PC-3 (cell line): Measurements from ENCODE around the gene CHI3L2. TPM values are rescaled to one million over a fixed set of nuclear protein-coding genes. Genes with fewer than 3 reads are reported as not detected.

Experiments
- ATAC-seq: fragments of 200-7000 bp; cut with Tn5 transposase; 2 replicates; pipeline ENCODE4 v1.9.1; 2020; ENCODE audit warnings: mild to moderate bottlenecking, moderate library complexity
- BruUV-seq: library from RNA; stranded (reverse); fragments of 400-500 nt; replicated peaks from 2 replicates; lab custom pipeline; 2021; lab: Mats Ljungman, UMichigan
- CTCF ChIA-PET: fragments of 300-600 bp; sonication (Branson Sonifier 250); formaldehyde crosslinking; loops from one replicate; lab custom pipeline; 2022; ENCODE audit warnings: antibody characterized with exemption; lab: Charles Lee
- POLR2A ChIA-PET: fragments of 300-600 bp; sonication (Branson Sonifier 250); formaldehyde crosslinking; loops from one replicate; lab custom pipeline; 2022; ENCODE audit warnings: antibody characterized with exemption; ENCODE audit not compliant: unreplicated experiment; lab: Charles Lee
- DNase-seq: peaks from one replicate; pipeline ENCODE4 v3.0.0-alpha.2; 2015
- H2AFZ ChIP-seq: fragments of 300-600 bp; sonication (generic); 2 replicates; pipeline ENCODE4 v1.6.0; 2016; ENCODE audit warnings: antibody characterized with exemption, low read length
- H3F3A ChIP-seq: fragments of 300-600 bp; sonication (generic); one replicate; pipeline ENCODE4 v1.6.0; 2017; ENCODE audit warnings: antibody characterized with exemption, low read length, control low read depth, mild to moderate bottlenecking; ENCODE audit not compliant: unreplicated experiment
- H3K27ac ChIP-seq: fragments of 300-600 bp; sonication (generic); 2 replicates; pipeline ENCODE4 v1.5.1; 2016; ENCODE audit warnings: mild to moderate bottlenecking, low read length
- H3K27me3 ChIP-seq: fragments of 300-600 bp; sonication (generic); 2 replicates; pipeline ENCODE4 v1.6.1; 2016; ENCODE audit warnings: low read length, mixed read lengths
- H3K36me3 ChIP-seq: fragments of 300-600 bp; sonication (generic); 2 replicates; pipeline ENCODE4 v1.6.1; 2016; ENCODE audit warnings: low read depth, mixed run types, low read length, mixed read lengths
- H3K4me1 ChIP-seq: fragments of 300-600 bp; sonication (generic); 2 replicates; pipeline ENCODE4 v1.5.1; 2016; ENCODE audit warnings: low read length; ENCODE audit not compliant: insufficient read depth
- H3K4me2 ChIP-seq: fragments of 300-600 bp; sonication (generic); 2 replicates; pipeline ENCODE4 v1.6.0; 2016; ENCODE audit warnings: low read length
- H3K4me3 ChIP-seq: fragments of 300-600 bp; sonication (generic); 2 replicates; pipeline ENCODE4 v1.5.1; 2016; ENCODE audit warnings: mild to moderate bottlenecking, low read length, mixed read lengths
- H3K79me2 ChIP-seq: fragments of 300-600 bp; sonication (generic); 2 replicates; pipeline ENCODE4 v1.6.1; 2017; ENCODE audit warnings: low read length, mixed read lengths
- H3K9ac ChIP-seq: fragments of 300-600 bp; sonication (generic); 2 replicates; pipeline ENCODE4 v1.6.0; 2016; ENCODE audit warnings: mild to moderate bottlenecking, low read length
- H3K9me2 ChIP-seq: fragments of 300-600 bp; sonication (generic); replicated peaks from 2 replicates; pipeline ENCODE4 v1.6.1; 2016; ENCODE audit warnings: mixed run types, low read length, mixed read lengths
- H3K9me3 ChIP-seq: fragments of 300-600 bp; sonication (generic); 2 replicates; pipeline ENCODE4 v1.6.1; 2016; ENCODE audit warnings: low read length, mixed read lengths
- H4K20me1 ChIP-seq: fragments of 300-600 bp; sonication (generic); 2 replicates; pipeline ENCODE4 v1.6.1; 2016; ENCODE audit warnings: low read length, mixed read lengths
- EZH2 ChIP-seq: fragments of 300-600 bp; sonication (generic); IDR thresholded peaks from one replicate; pipeline ENCODE4 v1.6.1; 2017; ENCODE audit warnings: antibody characterized with exemption, mild to moderate bottlenecking, low read length; ENCODE audit not compliant: unreplicated experiment
- EZH2phosphoT487 ChIP-seq: fragments of 300-600 bp; sonication (generic); IDR thresholded peaks from 2 replicates; pipeline ENCODE4 v1.6.1; 2018; ENCODE audit warnings: mild to moderate bottlenecking, antibody characterized with exemption, low read length, borderline replicate concordance
- intact Hi-C: fragments of 100-400 bp; cut with micrococcal nuclease; formaldehyde crosslinking; loops from 2 replicates; pipeline ENCODE4 v1.9.0; 2023
- total RNA-seq: library from RNA; depleted of rRNA; stranded (reverse); fragments of >200 nt; gene quantifications from 2 replicates; pipeline ENCODE4 v1.2.3, GENCODE V29; 2014
- TF ChIP-seq, protein P1 (sequence below): fragments of 300-600 bp; sonication (generic); conservative IDR thresholded peaks from 2 replicates; pipeline ENCODE4 v1.5.1; 2017; ENCODE audit warnings: antibody characterized with exemption, low read depth, mild to moderate bottlenecking, low read length

CHI3L2 gene
- total RNA-seq, 1 experiment from 2014 or later, result 0.55 TPM

DNA sequence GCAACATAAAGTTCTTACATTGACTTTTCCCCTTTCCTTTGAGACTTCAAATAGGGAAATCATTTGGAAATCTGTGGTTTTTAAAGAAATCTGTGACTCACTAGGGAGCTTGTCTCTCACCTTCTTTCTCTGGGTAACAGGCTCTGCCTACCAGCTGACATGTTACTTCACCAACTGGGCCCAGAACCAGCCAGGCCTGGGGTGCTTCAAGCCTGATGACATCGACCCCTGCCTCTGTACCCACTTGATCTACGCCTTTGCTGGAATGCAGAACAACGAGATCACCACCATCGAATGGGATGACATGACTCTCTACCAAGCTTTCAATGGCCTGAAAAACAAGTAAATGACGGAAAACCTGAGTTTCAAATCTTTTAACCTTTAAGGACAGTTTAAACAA, 53.9 kb downstream of the CHI3L2 start:
- DNase-seq (no peak), ATAC-seq (no peak)
- H3K27ac ChIP-seq, result no peak overlapping the region
- H3K79me2 ChIP-seq, result no peaks in the 10 kb centered on the region
- no peak overlapping the region for H3K4me3 ChIP-seq
- H3K27me3 ChIP-seq, result no peaks in the 10 kb centered on the region
- H2AFZ ChIP-seq, result no peak overlapping the region
- no peaks in the 10 kb centered on the region for H3K36me3 ChIP-seq
- intact Hi-C loops, result no loop called here
- H3K4me2 ChIP-seq, result no peak overlapping the region
- ChIA-PET POLR2A (no interaction called here), CTCF (no interaction called here)
- H4K20me1 ChIP-seq, result no peaks in the 10 kb centered on the region
- no TSS peak for BruUV-seq
- H3K9ac ChIP-seq, result no peak overlapping the region
- H3F3A ChIP-seq, result peaks cover 3% of the 10 kb centered on the region
- H3K9me3 ChIP-seq, result no peaks in the 10 kb centered on the region
- TF ChIP-seq EZH2, result no peak
- no peak for TF ChIP-seq EZH2phosphoT487
- TF ChIP-seq, protein P1, sequence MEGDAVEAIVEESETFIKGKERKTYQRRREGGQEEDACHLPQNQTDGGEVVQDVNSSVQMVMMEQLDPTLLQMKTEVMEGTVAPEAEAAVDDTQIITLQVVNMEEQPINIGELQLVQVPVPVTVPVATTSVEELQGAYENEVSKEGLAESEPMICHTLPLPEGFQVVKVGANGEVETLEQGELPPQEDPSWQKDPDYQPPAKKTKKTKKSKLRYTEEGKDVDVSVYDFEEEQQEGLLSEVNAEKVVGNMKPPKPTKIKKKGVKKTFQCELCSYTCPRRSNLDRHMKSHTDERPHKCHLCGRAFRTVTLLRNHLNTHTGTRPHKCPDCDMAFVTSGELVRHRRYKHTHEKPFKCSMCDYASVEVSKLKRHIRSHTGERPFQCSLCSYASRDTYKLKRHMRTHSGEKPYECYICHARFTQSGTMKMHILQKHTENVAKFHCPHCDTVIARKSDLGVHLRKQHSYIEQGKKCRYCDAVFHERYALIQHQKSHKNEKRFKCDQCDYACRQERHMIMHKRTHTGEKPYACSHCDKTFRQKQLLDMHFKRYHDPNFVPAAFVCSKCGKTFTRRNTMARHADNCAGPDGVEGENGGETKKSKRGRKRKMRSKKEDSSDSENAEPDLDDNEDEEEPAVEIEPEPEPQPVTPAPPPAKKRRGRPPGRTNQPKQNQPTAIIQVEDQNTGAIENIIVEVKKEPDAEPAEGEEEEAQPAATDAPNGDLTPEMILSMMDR, result no peak
- peaks cover 3% of the 10 kb centered on the region for H3K4me1 ChIP-seq
- no peaks in the 10 kb centered on the region for H3K9me2 ChIP-seq

DNA sequence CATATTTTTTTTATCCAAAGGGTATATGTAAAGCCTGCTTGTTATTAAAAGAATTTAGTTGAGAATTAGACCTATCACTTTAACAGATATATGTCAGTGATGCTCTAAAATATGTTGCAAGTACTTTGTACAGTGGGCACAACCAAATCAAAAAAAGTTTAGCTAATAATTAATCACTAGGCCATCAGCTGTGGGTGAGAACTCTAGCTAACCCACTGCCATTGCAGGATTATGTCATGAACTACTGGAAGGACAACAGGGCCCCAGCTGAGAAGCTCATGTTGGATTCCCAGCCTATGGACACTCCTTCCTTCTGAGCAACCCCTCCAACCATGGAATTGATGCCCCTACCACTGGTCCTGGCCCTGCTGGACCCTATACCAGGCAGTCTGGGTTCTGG, 56.3 kb downstream of the CHI3L2 start:
- no peaks in the 10 kb centered on the region for H3K27me3 ChIP-seq
- H3K9me3 ChIP-seq, result no peaks in the 10 kb centered on the region
- TF ChIP-seq EZH2phosphoT487, result no peak
- no peak for TF ChIP-seq EZH2
- TF ChIP-seq, protein P1, result no peak
- H4K20me1 ChIP-seq, result no peaks in the 10 kb centered on the region
- H3K9me2 ChIP-seq, result no peaks in the 10 kb centered on the region
- no peaks in the 10 kb centered on the region for H3F3A ChIP-seq
- DNase-seq (no peak), ATAC-seq (no peak)
- intact Hi-C loops, result no loop called here
- ChIA-PET CTCF (no interaction called here), POLR2A (no interaction called here)
- no peaks in the 10 kb centered on the region for H3K79me2 ChIP-seq
- H3K4me1 ChIP-seq, result no peaks in the 10 kb centered on the region
- no peak overlapping the region for H3K4me2 ChIP-seq
- H2AFZ ChIP-seq, result no peak overlapping the region
- BruUV-seq, result no TSS peak
- no peak overlapping the region for H3K9ac ChIP-seq
- no peaks in the 10 kb centered on the region for H3K36me3 ChIP-seq
- H3K27ac ChIP-seq, result no peak overlapping the region
- no peak overlapping the region for H3K4me3 ChIP-seq

DNA sequence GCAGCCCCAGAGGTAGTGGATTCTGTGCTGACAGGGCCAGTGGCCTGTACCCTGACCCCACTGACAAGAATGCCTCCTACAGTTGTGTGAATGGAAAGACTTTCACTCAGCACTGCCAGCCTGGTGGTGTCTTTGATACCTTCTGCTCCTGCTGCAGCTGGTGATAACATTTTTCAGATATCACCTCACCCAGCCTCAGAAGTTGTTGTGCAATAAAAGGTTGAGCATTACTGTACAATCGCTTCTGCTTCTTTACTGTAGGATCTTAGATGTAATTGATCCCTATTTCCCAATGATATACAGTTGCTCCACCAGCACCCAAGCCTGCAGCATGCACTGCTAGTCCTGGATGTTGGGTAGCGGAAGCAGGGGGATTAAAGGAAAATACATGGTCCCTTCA, 58.4 kb downstream of the CHI3L2 start:
- Histone ChIP-seq H3K4me3 (no peak overlapping the region), H4K20me1 (no peaks in the 10 kb centered on the region), H3K9me2 (no peaks in the 10 kb centered on the region), H3K9ac (no peak overlapping the region), H3K27me3 (no peaks in the 10 kb centered on the region), H3K4me1 (no peaks in the 10 kb centered on the region), H3K9me3 (no peaks in the 10 kb centered on the region), H3K27ac (no peak overlapping the region), H3K4me2 (no peak overlapping the region), H2AFZ (no peak overlapping the region), H3F3A (no peaks in the 10 kb centered on the region), H3K79me2 (no peaks in the 10 kb centered on the region), H3K36me3 (no peaks in the 10 kb centered on the region)
- CTCF ChIA-PET, result no interaction called here
- ATAC-seq, result no peak
- TF ChIP-seq EZH2phosphoT487, result no peak
- TF ChIP-seq EZH2, result no peak
- TF ChIP-seq, protein P1, result no peak
- DNase-seq, result no peak
- BruUV-seq, result no TSS peak
- POLR2A ChIA-PET, result no interaction called here
- intact Hi-C loops, result no loop called here
